GM18511 (cell line): Measurements from ENCODE around the gene B4GALNT1.
A peak's percentile ranks its signal among the peaks of the same experiment; 100 is the strongest.
"Not testable (repeated sequence)": the region's sequence is repeated elsewhere in the genome, so short reads cannot be mapped to it uniquely, and the experiment has no call there.

Experiments used
- ATAC-seq: cut with Tn5 transposase; IDR thresholded peaks from one replicate; pipeline ENCODE4 v1.9.1; 2021; ENCODE audit warnings: mild to moderate bottlenecking, moderate library complexity; ENCODE audit not compliant: unreplicated experiment

The B4GALNT1 gene

DNA sequence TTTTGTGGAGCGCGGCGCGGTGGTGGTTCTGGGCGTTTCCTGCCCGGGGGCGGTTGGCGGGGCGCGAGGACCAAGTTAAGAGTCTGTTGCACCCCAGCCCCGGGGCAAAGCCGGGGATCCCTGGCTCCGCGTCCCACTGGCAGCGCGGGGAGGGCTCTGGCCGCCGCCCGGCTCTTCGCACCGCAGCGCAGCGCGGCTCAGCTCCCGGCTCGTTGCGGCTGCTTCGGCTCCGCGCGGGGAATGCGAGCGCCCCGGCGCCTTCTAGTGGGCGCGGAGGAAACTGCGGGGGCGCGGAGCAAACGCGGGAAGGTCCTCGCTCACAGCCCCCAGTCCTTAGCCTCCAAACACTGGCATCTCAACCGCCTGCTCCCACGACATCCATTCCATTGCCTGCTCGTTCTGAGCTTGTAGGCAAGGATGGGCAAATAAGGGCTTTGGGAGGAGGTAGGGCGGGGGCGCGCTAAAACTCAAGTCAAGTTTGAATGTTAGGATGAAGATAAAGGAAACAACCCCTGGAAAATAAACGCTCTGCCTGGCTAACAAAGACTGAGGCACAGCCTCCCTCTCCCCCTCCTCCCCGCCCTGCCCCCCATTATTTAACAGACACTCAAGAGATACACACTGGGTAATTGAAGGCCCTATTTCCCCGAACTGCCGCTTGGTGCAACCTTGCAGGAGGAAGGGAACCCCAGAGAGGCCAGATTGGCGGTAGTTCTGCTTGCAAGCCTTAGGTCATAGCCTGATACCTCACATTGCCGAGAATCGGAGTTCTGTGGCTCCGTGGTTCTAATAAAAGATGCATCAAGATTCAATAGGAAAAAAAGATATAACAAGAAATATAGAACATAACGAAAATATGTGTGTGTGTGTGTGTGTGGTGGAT is at the start of gene B4GALNT1:
TSS of gene B4GALNT1 (minus strand) at position 244 of the 883 bp plus-strand sequence. CDS start 1,069 bp downstream, outside the sequence.
- peak; percentile 86 for ATAC-seq

DNA sequence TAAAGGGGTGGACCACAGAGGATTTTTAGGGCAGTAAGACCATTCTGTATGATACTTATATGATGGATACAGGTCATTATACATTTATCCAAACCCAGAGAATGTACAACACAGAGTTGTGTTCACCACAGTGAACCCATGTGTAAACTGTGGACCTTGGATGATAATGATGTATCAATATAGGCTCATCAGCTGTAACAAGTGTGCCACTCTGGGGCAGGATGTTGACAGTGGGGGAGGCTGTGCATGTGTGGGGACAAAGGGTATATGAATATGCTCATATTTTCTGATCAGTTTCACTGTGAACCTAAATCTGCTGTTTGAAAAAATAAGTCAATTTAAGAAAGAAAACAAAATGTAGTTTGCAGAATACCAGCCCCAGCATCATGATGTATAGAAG is 46.7 kb upstream of the B4GALNT1 start:
- no peak for ATAC-seq

DNA sequence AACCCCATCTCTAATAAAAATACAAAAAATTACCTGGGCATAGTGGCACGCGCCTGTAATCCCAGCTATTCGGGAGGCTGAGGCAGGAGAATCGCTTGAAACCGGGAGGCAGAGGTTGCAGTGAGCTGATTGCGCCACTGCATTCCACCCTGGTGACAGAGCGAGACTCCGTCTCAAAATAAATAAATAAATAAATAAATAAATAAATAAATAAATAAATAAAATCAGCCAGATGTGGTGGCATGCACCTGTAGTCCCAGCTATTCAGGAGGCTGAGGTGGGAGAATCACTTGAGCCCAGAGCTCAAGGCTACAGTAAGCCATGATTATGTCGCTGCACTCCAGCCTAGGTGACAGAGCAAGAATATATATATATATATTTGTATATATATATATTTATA is 44.9 kb upstream of the B4GALNT1 start:
- not testable (repeated sequence) for ATAC-seq

DNA sequence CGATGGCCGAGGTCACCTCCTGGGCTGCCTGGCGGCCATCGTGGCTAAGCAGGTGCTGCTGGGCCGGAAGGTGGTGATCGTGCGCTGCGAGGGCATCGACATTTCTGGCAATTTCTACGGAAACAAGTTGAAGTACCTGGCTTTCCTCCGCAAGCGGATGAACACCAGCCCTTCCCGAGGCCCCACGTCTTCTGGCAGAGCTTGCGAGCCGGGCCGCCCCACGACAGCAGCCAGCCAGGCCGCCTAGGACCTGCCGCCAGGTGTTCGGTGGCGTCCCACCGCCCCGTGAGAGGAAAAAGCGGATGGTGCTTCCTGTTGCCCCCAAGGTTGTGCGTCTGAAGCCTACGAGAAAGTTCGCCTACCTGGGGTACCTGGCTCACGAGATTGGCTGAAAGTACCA is 41.7 kb upstream of the B4GALNT1 start:
- ATAC-seq: no peak

DNA sequence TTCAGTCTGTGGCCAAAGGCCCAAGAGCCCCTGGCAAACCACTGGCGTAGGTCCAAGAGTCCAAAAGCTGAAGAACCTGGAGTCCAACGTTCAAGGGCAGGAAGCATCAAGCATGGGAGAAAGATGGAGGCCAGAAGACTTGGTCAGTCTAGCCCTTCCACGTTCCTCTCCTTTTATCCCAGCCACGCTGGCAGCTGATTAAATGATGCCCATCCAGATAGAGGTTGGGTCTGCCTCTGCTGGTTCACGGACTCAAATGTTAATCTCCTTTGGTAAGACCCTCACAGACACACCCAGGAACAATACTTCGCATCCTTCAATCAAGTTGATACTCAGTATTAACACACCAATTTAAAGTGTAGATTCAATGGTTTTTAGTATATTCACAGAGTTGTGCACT is 39.8 kb upstream of the B4GALNT1 start:
- no peak for ATAC-seq

DNA sequence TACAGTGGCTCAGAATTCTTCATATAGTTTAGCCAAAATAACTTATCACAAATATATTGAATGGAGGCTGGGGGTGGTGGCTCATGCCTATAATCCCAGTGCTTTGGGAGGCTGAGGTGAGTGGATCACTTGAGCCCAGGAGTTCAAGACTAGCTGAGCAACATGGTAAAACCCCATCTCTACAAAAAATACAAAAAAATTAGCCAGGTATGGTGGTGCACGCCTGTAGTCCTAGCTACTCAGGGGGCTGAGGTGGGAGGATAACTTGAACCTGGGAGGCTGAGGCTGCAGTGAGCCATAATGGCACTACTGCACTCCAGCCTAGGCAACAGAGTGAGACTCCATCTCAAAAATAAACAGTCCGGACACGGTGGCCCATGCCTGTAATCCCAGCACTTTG is 38.8 kb upstream of the B4GALNT1 start:
- not testable (repeated sequence) for ATAC-seq

DNA sequence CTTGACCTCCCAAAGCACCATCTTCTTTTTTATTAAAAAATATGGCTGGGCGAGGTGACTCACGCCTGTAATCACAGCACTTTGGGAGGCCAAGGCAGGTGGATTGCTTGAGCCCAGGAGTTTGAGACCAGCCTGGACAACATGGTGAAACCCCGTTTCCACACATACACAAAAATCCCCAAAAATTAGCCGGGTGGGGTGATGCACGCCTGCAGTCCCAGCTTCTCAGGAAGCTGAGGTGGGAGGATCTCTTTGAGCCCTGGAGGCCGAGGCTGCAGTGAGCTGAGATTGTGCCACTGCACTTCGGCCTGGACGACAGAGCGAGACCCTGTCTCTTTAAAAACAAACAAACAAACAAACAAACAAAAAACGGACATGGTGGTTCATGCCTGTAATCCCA is 36.7 kb upstream of the B4GALNT1 start:
- ATAC-seq: not testable (repeated sequence)

DNA sequence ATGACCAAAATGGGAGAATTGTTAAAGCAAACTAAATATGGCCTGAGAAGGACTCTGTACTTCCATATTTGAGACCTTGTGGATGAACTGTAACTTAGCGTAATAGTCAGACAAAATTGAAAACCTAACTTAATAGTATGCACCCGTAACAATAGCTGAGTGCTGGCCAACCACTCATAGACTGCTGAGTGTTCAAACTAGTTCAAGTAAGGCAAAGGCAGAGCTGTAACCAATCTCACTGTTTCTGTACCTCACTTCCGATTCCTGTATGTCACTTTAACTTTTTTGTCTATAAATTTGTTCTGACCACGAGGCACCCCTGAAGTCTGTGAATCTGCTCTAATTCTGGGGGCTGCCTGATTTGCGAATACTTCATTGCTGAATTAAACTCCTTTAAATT is 33.9 kb upstream of the B4GALNT1 start:
- ATAC-seq: no peak

DNA sequence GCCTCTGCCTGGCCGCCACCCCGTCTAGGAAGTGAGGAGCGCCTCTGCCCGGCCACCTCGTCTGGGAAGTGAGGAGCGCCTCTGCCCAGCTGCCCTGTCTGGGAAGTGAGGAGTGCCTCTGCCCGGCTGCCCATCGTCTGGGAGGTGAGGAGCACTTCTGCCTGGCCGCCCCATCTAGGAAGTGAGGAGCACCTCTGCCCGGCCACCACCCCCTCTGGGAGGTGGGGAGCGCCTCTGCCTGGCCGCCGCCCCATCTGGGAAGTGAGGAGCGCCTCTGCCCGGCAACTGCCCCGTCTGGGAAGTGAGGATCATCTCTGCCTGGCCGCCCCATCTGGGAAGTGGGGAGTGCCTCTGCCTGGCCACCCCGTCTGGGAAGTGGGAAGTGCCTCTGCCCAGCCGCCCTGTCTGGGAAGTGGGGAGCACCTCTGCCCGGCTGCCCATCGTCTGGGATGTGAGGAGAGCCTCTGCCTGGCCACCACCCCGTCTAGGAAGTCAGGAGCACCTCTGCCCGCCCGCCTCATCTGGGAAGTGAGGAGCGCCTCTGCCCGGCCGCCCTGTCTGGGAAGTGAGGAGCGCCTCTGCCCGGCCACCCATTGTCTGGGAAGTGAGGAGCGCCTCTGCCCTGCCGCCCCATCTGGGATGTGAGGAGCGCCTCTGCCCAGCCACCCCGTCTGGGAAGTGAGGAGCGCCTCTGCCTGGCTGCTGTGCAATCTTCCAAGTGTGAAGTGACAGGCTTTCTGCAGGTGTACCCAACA is 32.2 kb upstream of the B4GALNT1 start:
- not testable (repeated sequence) for ATAC-seq

DNA sequence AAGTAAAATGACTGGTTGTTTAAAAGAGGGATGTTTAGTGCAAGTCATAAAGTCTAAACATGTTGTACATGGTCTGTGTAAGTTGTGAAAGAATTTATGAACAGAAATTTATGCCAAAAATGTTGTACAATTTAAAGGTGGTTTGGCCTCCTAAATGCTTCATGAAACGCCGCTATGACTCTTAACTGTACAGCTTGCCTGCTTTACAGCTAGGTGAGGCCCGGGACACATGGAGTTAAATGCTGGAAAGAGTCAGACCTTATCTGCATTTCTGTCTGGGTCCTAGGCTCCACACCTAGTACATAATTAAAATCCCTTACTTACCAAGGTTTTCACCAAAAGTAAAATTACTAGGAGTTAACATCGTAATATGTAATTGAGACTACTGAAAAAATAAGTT is 28.4 kb upstream of the B4GALNT1 start:
- ATAC-seq: no peak

DNA sequence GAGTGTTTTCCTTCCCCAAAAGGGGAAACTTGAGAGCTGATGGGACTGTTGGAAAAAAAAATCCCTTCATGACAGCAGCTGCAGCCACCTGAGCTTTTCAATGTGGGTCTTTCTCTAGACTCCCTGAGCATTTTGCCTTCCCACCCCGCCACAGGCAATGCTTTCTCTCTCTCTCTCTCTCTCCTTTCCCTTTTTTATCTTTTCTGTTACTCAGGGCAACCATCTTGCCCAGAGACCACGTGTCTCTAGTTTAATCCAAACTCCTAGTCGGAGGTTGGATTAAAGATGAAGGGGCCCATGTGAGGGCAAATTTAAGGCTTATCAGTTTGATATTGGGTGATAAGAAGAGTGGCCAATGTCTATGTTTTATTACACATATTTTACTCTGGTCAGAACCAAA is 25.9 kb upstream of the B4GALNT1 start:
- no peak for ATAC-seq

DNA sequence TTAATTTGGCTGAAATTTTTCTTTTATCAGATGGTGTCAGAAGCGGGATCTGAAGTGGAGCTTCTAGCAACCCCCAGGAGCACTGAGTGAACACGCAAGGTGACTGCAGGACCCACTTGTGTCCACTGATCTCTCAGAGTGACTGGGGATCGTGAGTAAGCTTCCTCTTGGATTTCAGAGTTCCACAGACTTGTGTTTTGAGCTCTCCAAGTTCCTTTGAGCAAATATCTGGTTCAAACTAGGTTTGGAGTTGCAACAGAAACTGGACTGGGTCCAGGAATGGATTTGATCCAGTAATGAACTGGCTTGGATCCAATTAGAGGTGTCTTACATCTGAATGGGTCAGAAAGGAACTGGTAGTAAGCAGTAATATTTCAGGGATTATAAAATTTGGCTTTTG is 24.7 kb upstream of the B4GALNT1 start:
- ATAC-seq: no peak

DNA sequence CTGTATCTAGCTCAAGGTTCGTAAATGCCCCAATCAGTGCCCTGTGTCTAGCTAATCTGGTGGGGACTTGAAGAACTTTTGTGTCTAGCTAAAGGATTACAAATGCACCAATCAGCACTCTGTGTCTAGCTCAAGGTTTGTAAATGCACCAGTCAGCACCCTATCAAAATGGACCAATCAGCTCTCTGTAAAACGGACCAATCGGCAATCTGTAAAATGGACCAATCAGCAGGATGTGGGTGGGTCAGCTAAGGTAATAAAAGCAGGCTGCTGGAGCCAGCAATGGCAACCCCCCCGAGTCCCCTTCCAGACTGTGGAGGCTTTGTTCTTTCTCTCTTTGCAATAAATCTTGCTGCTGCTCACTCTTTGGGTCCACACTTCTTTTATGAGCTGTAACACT is 23.4 kb upstream of the B4GALNT1 start:
- ATAC-seq: not testable (repeated sequence)

DNA sequence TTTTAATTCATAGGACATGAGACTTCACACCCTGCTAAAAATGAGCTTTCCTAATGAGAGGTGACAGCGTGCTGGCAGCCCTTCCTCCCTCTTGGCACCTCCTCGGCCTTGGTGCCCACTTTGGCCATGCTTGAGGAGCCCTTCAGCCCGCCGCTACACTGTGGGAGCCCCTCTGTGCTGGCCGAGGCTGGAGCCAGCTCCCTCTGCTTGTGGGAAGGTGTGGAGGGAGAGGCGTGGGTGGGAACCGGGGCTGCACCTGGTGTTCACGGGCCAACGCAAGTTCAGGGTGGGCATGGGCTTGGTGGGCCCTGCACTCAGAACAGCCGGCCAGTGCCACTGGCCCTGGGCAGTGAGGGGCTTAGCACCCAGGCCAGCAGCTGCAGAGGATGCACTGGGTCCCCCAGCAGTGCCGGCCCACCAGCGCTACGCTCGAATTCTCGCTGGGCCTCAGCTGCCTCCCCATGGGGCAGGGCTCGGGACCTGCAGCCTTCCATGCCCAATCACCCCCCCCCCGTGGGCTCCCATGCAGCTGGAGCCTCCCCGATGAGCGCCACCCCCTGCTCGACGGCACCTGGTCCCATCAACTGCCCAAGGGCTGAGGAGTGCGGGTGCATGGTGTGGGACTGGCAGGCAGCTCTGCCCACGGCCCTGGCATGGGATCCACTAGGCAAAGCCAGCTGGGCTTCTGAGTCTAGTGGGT is 22.7 kb upstream of the B4GALNT1 start:
- ATAC-seq: no peak

DNA sequence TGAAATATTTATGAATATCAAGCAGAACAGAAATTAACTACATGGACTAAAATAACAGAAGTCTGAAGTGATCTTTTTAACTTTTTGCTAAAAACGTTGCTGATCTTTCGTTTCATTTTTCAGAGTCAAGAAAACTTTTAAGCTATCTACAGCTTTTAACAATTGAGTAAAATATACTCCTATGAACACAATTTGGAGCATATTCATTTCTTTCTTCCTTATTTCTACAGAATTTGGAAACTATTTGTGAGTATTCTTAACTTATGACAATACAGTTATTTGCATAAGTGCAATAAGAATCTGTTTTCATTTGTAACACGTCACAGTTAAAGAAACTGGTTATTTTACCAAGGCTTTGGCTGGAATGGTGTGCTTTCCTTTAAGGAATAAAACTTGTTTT is 21.0 kb upstream of the B4GALNT1 start:
- no peak for ATAC-seq

DNA sequence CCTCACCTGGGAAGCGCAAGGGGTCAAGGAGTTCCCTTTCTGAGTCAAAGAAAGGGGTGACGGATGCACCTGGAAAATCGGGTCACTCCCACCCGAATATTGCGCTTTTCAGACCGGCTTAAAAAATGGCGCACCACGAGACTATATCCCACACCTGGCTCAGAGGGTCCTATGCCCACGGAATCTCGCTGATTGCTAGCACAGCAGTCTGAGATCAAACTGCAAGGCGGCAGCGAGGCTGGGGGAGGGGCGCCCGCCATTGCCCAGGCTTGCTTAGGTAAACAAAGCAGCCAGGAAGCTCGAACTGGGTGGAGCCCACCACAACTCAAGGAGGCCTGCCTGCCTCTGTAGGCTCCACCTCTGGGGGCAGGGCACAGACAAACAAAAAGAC is 13.7 kb upstream of the B4GALNT1 start:
- ATAC-seq: not testable (repeated sequence)

DNA sequence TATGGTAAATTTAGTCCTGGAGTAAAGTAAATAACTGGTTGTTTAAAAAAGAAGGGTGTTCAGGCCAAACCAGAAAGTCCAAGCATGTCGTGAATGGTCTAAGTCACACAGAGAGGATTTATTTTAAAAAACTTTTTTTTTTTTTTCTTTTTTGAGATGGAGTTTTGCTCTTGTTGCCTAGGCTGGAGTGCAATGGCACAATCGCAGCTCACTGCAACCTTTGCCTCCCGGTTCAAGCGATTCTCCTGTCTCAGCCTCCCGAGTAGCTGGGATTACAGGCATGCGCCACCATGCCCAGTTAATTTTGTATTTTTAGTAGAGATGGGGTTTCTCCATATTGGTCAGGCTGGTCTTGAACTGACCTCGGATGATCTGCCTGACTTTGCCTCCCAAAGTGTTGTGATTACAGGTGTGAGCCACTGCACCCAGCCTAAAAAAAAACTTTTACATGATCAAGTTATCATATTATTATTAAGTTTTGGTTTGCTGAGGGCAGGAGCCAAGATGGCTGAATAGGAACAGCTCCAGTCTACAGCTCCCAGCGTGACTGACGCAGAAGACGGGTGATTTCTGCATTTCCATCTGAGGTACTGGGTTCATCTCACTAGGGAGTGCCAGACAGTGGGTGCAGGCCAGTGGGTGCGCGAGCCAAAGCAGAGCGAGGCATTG is 13.1 kb upstream of the B4GALNT1 start:
- not testable (repeated sequence) for ATAC-seq

DNA sequence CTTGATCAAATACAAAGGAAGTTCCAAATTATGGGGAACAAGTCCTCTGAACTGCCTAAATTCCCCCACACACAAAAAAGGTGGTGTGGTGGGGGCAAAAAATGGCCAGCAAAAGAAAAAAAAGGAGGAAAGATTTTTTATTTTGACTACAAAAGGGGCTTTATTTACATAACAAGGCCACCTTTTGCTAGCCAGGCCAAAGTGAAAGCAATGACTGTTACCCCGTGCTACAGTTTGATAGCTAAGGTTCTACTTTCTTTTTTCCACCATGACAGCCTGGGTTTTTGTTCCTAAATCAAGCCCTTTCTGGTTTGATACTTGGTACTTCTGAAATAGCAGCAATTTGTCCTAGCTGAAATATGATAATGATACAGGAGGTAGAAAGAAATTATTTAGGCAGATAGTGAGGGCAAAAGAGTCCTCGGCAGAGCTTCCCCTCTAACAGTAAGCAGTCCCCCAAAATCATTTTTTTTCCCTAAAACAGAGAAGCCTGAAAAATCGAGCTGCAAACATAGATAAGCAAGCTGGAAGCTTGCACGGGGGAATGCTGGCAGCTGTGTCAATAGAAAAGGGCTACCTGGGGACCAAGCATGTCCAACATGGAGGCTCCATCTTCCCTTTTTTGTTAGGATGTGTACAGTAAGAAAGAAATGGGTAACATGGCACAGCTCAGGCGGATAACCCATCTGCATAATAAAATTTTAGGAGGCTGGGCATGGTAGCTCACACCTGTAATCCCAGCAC is 8.9 kb upstream of the B4GALNT1 start:
- ATAC-seq: no peak

DNA sequence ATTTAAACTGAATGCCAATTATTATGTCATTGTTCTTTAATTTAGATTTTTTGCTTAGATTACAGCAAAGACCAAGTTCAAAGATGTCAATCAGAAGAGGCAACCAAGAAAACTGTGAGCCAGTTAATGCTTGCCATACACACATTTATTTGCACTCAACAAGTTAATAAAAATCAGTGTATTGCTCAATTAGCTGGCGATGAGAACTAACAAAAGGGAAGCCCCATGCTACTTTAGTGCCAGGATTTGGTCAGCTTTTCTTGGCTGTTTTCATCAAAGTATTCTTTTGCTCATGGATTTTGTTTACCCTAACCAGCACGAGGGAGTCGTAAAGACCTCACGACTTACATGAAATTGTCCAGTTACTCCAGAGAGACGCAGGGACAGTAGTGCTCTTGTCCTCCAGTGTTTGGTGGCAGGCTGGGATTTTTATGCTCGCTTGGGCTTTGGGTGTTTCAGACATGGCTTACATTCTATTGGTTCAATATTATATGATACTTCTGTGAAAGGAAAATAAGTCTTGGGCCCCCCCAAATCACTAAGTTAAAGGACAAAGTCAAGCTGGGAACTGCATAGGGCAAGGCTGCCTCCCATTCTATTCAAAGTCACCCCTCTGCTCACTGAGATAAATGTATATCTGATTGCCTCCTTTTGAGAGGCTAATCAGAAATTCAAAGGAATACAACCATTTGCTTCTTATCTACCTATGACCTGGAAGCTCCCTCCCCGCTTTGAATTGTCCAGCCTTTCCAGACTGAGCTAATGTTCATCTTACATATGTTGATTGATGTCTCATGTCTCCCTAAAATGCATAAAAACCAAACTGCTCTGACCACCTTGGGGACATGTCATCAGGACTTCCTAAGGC is 7.4 kb upstream of the B4GALNT1 start:
- no peak for ATAC-seq
